Left lung (tissue), 10 donors: Measurements from ENCODE around the gene CD53. TPM values are rescaled to one million over a fixed set of nuclear protein-coding genes. Genes with fewer than 3 reads are reported as not detected.
A peak's percentile ranks its signal among the peaks of the same experiment; 100 is the strongest.

Source experiments
- ATAC-seq: fragments of 200-7000 bp; cut with Tn5 transposase; one replicate; pipeline ENCODE4 v1.9.1; 2020; ENCODE audit warnings: moderate library complexity
- DNase-seq, 4 donors: peaks; one replicate each; pipeline ENCODE4 v3.0.0-alpha.2; 2013 to 2020
- H3K27ac ChIP-seq, 2 donors: fragments of 200-600 bp; sonication (generic) in 1 of 2; one replicate each; pipeline versions ENCODE4 v1.5.0 to v1.8.0; 2020 to 2021
- H3K27me3 ChIP-seq, 2 donors: fragments of 200-600 bp; sonication (generic) in 1 of 2; one replicate each; pipeline versions ENCODE4 v1.5.0 to v1.8.0; 2020 to 2021
- H3K36me3 ChIP-seq, 2 donors: fragments of 200-600 bp; sonication (generic) in 1 of 2; one replicate each; pipeline versions ENCODE4 v1.5.0 to v1.8.0; 2020 to 2021
- H3K4me1 ChIP-seq, 2 donors: fragments of 200-600 bp; one replicate each; pipeline ENCODE4 v1.8.0; 2021
- H3K4me3 ChIP-seq, 2 donors: fragments of 200-600 bp; sonication (generic) in 1 of 2; one replicate each; pipeline versions ENCODE4 v1.5.0 to v1.8.0; 2020 to 2021; ENCODE audit warnings: mild to moderate bottlenecking in 1 of 2
- H3K9me3 ChIP-seq, 2 donors: fragments of 200-600 bp; sonication (generic) in 1 of 2; one replicate each; pipeline versions ENCODE4 v1.5.0 to v1.8.0; 2020 to 2021
- intact Hi-C, 2 donors: fragments of 100-400 bp; cut with DNase I; formaldehyde crosslinking; loops; one replicate each; pipeline versions ENCODE4 v1.11.2 to v1.14.2; 2022
- polyA plus RNA-seq, 6 donors: library from polyadenylated mRNA; unstranded; fragments of 120-200 nt; gene quantifications; one replicate each; pipeline ENCODE4 v1.2.1, GENCODE V29; 2013; ENCODE audit not compliant: insufficient read length in 6 of 6
- total RNA-seq, 2 donors: library from RNA; stranded (reverse); fragmentation: NEBNext Ultra II Directional; extraction: Animal tissue kit (Norgen Biotek cat#: 25700); gene quantifications; one replicate each; pipeline ENCODE4 v1.2.1, GENCODE V29; 2021
- TF ChIP-seq, protein P1 (sequence below), 2 donors: fragments of 200-600 bp; sonication (generic) in 1 of 2; IDR thresholded peaks; one replicate each; pipeline versions ENCODE4 v1.5.0 to v1.8.0; 2021; ENCODE audit warnings: antibody characterized with exemption in 2 of 2
- donor health status: DM: no; HTN: yes; CAD: no.
- donor health status: DM: no; HTN: no; CAD: no.

The CD53 gene
- total and polyA plus RNA-seq, 8 donors: 7.8 to 261 (median 10.9) TPM

DNA sequence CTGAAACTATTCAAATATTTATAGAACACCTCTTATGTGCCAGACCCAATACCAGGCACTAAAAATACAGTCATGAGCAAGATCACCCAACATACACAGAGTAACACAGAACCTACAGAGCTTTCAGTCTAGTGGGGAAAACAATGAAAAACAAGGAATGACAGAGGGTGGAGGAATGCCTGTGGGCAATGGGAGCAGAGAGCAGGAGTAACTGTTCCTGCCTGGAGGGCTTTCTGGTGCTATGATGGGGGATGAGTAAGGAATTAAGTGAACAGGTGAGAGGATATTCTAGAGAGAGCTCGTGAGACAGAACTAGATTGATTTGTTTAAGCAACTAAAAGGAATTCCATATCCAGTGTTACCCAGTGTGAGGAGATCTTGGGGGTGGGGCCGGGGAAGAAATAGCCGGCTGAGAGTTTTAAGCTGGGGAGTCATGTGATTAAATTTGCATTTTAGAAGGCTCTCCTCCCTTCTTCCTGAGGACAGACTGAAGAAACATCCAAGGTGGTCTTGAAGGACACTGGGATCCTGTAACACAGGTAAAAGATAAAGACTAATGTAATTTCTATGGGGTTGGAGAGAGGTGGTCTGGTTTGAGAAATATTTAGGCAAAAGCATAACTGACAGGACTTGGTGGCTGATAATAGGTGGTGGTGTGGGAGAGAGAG, 2.1 kb upstream of the CD53 start:
- no peaks in the 10 kb centered on the region for H3K36me3 ChIP-seq
- no peak overlapping the region for H3K27ac ChIP-seq
- peaks cover 0 to 8% of the 10 kb centered on the region in 2 donors for H3K9me3 ChIP-seq
- H3K4me1 ChIP-seq: peaks cover 0 to 12% of the 10 kb centered on the region in 2 donors
- TF ChIP-seq, protein P1, sequence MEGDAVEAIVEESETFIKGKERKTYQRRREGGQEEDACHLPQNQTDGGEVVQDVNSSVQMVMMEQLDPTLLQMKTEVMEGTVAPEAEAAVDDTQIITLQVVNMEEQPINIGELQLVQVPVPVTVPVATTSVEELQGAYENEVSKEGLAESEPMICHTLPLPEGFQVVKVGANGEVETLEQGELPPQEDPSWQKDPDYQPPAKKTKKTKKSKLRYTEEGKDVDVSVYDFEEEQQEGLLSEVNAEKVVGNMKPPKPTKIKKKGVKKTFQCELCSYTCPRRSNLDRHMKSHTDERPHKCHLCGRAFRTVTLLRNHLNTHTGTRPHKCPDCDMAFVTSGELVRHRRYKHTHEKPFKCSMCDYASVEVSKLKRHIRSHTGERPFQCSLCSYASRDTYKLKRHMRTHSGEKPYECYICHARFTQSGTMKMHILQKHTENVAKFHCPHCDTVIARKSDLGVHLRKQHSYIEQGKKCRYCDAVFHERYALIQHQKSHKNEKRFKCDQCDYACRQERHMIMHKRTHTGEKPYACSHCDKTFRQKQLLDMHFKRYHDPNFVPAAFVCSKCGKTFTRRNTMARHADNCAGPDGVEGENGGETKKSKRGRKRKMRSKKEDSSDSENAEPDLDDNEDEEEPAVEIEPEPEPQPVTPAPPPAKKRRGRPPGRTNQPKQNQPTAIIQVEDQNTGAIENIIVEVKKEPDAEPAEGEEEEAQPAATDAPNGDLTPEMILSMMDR (IDR thresholded peaks at IDR 0.05): no peak
- no peak for DNase-seq
- no peak overlapping the region for H3K4me3 ChIP-seq
- intact Hi-C loops: no loop called here
- no peak for ATAC-seq
- H3K27me3 ChIP-seq: no peaks in the 10 kb centered on the region

DNA sequence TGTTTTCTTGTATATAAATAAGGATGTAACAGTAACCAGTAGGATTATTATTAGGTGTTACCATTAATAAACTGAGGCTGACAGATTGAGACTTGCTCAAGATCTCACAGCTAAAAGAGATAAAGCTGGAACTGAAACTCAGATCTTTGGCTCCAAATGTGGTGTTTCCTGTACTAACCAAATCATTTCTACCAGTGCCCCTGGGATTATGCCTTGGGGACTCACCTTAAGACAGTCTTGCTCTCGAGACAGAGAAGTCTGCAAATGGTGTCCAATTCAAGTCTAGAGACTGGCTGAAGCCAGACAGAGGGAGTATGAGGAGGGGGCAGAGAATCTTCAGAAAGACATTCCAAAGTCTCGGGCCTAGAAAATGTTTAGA, 593 bp upstream of the CD53 start:
- intact Hi-C loops: no loop called here
- Histone ChIP-seq H3K36me3 (no peaks in the 10 kb centered on the region), H3K27me3 (no peaks in the 10 kb centered on the region), H3K9me3 (peaks cover 0 to 8% of the 10 kb centered on the region in 2 donors), H3K4me3 (no peak overlapping the region), H3K27ac (peak overlapping the region; percentile 75 to 88), H3K4me1 (peaks cover 0 to 27% of the 10 kb centered on the region in 2 donors)
- TF ChIP-seq, protein P1 (IDR thresholded peaks at IDR 0.05): no peak
- DNase-seq (no peak), ATAC-seq (no peak)

DNA sequence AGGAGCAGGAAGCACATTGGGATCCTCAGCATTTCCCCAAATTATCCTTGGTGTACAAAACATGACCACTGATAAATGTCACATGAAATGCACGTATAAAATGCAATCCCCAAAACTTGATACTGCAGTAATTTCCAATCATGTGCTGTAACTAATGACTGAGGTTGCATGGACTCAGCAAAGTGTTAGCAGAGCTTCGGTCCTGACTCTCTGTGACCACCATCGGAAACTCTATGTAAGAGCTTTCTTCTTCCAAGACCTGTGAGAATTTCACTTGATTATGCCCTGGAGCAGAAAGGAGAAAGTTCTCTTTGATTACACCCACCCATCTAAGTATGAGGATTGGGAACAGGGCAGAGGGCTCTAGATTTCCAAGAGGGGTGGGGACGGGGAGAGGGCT, 908 bp downstream of the CD53 start:
- intact Hi-C loops: no loop called here
- Histone ChIP-seq H3K4me3 (peak overlapping the region; percentile 13 to 60), H3K36me3 (no peaks in the 10 kb centered on the region), H3K9me3 (no peaks in the 10 kb centered on the region), H3K27me3 (no peaks in the 10 kb centered on the region), H3K27ac (peak overlapping the region; percentile 65 to 88), H3K4me1 (peaks cover 0 to 42% of the 10 kb centered on the region in 2 donors)
- ATAC-seq (no peak), DNase-seq (no peak)
- TF ChIP-seq, protein P1 (IDR thresholded peaks at IDR 0.05): no peak

DNA sequence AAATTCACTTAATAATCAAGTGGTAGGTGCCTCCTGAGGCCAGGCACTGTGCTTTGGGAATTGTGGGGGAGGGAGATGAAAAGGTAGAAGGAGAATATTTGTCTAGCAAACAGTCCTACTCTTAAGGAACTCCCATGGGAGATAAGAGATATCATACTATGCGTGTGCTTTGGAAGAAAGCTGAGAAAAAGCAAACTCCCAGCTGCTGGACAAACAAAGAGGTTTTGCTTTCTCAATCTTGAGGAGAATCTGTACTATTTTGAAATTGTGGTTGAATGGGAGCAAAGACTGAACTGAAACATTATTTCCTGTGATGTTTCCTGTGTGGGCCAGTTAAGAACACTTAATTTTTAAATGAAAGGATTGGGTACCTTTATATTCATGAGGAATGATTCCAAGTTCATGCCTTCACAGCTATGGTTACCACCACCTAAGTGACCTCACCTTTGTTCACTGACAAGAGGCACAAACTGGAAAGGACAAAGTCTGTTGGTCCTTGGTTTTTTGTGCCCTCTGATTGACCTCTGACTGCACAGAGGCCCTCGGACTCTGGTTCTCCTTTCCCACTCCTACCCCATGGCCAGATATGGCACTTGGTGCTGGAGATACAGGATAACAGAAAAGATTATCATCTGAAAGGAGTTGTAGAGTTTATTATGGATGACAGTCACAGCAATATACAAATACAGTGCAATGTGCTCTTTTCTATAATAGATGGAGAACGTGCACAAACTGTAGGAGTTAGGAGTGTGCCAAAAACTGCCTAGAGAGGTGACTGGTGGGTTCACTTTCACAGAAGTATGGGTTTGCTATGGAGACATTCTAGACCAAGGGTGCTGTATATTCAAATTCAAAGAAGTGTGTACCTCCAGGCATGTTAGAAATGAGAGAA, 1.6 kb downstream of the CD53 start:
- TF ChIP-seq, protein P1 (IDR thresholded peaks at IDR 0.05): no peak
- Histone ChIP-seq H3K27me3 (no peaks in the 10 kb centered on the region), H3K4me3 (peak overlapping the region; percentile 13 to 60), H3K27ac (peak overlapping the region; percentile 65 to 88), H3K36me3 (no peaks in the 10 kb centered on the region), H3K9me3 (no peaks in the 10 kb centered on the region), H3K4me1 (peaks cover 0 to 49% of the 10 kb centered on the region in 2 donors)
- DNase-seq (no peak), ATAC-seq (peak; percentile 54)
- intact Hi-C loops: no loop called here

DNA sequence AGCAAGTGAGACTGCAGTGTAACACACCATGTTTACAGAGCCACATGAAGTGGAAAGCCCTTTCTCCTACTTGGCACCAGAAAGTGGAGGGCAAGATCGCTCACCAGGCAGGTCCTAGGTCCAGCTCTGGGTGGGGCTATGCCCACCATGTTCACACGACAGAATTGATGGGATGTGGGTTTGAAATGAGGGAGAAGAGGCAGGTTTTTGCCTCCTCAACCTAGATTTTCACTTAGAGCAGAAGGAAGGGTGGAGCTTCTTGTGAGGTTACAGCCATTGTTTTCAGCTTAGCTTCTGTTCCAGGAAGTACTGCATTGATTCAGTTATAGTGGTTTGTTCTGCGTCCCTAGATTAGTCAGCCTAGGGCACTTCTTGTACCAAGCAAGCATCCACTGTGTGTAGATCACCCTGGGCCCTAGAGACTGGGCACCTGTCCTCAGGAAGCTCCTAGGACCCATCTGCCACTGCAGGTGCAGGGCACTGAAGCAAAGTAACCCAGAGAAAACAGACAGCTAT, 2.3 kb downstream of the CD53 start:
- Histone ChIP-seq H3K27me3 (no peaks in the 10 kb centered on the region), H3K27ac (peak overlapping the region; percentile 65 to 88), H3K4me1 (peaks cover 0 to 56% of the 10 kb centered on the region in 2 donors), H3K9me3 (no peaks in the 10 kb centered on the region), H3K4me3 (peak overlapping the region in 1 of 2 donors; percentile 60), H3K36me3 (no peaks in the 10 kb centered on the region)
- DNase-seq: no peak
- ATAC-seq: peak; percentile 78
- intact Hi-C loops: no loop called here
- TF ChIP-seq, protein P1 (IDR thresholded peaks at IDR 0.05): no peak
